GM18858 (cell line): ENCODE measurements around the gene PNKP.

Experiments
- ATAC-seq: cut with Tn5 transposase; IDR thresholded peaks from one replicate; pipeline ENCODE4 v1.9.1; 2021; ENCODE audit not compliant: unreplicated experiment

The PNKP gene

DNA sequence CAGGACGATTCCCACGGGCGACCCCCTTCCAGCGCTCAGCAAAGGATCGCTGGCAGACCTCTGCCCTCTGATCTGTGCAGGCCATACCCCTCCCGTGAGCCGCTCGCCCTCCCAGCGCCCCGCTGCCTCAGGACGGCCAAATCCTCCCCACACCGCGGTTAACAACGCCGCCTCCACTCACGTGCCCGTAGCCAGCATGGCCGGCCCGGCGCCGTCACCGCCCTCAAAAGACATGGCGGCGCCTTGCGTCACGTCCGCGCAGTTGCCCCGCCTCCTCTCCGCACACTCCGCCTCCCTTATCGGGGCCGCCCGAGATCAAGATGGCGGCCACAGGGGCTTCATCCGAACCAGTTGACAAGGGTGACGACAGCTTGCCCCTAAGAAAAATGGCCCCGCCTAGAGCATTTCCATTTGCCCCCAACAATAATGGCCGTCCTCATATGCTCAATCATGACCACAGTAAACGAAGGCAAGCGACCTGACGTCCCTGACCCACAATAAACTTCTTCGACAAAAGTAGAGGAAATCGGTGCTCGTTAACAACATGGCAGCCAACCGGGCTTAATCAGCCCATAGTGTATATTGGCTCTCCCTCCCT, 9.1 kb upstream of the PNKP start:
- ATAC-seq, result peak; percentile 39

DNA sequence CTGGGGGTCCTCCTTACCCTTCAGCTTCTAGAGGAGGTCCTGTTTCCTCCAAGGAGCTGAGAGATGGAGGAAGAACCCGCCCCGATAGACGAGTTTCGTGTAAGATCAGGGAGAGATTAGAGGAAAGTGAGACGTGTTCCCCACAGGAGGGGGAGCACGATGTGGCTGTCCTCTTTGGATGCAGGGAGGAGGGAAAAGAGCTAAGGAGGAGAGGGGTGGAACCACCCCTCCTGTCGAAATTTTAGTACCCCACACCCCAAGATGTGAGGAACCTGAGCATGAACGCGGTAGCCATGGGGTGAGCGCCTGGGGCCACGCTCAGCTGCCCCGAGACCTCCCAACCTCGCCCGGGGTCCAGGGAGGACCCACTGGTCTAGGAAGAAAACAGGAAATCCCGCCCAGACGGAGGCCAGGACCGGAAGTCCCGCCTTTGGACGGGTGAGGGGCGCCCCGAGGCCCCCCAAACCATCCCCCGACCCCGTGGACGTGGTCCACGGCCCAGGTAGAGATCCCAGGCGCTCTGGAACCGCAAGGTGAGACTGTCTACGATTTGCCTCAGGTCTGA, 8.6 kb upstream of the PNKP start:
- ATAC-seq, result no peak

DNA sequence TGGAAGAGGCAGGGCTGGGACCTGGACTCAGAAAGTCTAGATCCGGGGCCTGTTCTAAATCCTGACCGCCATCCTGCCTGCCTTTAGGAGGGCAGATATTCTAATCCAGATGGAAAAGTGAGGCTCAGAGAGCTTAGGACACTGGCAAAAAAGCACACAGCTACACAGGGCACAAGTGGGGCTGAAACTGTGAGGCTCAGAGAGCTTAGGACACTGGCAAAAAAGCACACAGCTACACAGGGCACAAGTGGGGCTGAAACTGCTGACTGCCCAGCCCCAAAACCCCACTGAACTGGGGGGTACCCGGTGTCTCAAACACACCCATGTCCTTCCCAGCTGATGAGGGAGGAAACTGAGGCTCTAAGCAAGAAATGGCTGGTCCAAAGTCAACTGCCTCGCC, 7.8 kb upstream of the PNKP start:
- ATAC-seq, result no peak

DNA sequence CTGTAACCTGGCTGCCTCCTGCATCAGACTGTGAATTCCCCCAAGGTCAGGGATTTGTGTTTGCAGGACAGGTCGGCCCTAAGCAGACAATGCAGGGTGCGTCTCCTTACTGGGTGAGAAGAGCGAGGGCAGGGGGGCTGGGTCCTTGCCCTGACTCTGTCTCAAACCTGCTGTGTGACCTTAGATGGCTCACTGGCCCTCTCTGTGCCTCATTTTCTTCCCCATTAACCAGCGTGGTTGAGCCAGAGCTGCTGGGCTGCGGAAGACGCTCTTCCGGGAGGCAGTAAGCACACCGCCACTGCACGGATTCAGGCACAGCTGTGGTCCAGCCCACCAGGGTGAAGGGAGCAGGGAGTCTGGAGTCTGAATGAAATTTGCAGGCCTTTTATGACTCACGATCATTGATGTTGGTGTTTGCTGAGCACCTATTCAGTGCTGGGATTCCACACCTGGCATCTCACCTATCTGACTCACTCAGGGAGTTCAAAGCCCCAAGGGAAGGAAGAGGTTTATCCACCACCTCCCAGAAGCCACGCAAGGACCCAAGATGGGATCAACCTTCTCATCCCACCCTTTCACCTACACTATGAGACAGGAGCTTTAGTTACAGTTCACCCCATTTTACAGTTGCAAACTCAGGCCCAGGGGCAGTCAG, 7.3 kb upstream of the PNKP start:
- ATAC-seq, result no peak

DNA sequence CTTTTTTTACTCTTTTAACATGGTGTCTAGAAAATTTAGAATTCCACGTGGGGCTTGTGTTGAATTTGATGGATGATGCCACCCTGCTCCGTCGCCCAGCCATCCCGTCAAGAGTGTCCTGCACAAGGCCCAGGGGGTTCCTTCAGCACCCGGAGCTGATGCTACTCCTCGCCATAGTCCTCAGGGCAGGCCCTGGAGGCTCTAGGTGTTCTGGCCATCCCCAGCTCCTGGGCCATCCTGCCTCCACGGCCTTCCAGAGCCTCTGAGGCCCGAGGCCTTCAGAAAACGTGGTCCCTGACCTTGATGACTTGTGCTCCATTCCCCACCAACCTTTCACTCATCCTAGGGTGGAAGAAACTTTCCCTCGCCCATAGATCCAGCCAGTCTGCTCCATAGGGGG, 6.5 kb upstream of the PNKP start:
- ATAC-seq, result no peak

- ATAC-seq, result no peak
Observed at GRCh38 chr19:49873129-49873521, 5.7 kb upstream of the PNKP start.

GRCh38 chr19:49872245-49873128, 5.1 kb upstream of the PNKP start:
- no peak for ATAC-seq

DNA sequence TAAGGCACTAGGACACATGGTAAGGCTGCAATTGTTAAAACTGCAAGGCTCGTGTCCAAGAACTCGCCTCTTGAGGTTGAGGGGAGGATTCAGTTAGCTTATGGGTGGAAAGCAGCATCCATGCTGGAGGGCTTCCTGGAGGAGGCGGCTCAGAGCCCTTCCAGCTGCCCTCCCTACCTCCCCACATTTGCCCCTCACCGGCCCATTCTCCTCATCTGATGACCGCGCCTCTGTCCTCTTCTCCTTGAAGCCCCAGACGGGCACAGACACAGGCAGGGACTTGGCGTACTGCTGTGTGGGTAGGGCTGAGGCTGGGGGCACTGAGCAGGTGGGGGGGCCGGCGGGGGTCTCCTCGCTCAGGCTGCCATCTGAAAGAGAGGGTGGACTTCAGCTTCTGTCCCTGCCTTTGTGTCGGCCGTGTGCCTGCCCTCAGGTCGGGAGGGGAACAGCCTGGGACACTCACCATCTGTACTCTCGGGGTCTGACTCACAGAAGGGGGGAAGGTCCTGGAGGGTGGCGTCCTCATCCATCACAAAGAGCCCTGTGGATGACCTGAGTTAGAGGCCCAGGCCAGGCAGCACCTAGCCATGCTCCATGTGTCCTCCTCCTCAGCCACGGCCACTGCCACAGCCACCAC, 4.1 kb upstream of the PNKP start:
- ATAC-seq, result no peak

DNA sequence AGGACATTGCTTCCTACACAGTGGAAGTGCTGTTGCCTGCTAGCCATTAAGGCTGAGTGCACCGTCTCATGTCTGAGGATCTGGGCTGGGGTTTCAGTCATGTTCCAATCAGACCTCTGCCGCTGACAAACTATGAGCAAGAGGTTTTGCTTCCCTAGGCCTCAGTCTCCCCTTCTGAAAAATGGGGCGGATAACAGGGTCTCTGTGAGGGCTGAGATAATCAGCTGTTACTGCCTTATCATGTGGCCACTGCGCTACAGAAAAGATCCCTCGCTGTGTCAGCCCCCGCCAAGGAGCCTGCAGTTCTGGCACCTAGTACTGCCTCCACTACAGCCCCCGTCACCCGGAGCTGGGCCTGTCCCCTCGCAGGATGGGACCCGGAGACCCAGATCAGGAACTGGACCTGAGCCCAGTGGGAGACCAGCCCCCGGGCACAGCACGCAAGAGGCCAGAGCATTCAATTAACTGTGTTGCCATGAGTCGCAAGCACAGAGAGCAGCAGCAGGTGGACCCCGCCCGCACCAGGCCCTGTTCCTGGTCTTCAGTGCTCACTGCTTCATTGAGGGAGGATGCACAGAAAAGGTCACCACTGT, 3.0 kb upstream of the PNKP start:
- no peak for ATAC-seq

DNA sequence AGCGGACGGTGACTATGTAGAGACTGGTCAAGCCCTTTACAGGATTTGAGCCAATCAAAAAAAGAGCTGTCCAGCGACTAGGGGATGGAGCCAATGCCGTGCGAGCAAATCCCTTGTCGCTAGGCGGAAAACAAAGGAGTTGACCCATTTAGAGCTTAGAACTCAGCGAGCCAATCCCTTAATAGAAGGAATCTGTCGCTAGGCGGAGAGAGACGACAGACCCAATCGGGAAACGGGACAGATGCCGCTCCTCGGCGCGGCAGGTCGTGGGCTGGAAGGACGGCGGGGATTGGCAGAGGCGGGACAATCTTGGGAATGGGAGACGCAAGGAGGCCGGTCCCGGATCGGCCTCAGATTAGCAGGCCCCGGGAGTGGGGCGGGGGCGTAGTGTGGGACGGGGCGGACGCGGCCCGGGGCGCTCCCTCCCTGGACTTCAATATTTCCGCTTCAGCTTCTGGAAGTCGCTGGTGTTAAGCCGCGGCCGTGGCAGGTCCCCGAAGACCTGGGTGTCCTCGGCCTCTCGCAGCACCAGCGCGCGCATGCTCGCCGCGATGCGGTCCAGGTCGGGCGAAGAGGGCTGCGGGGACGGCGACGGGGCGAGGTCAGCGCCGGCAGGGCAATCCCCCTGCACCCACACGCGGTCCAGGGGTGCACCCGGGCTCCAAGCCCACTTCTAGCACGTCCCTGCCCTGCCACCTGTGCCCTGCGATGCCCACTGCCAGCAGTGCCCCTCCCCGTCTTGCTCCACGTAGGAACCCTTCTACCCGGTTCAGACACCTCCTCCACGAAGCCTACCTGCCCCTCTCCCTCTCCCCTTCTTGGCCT, 2.3 kb upstream of the PNKP start:
- ATAC-seq, result peak; percentile 60

- ATAC-seq, result peak; percentile 2
Observed at GRCh38 chr19:49869009-49869483, 1.7 kb upstream of the PNKP start.

GRCh38 chr19:49864890-49865289, 2.5 kb downstream of the PNKP start:
- no peak for ATAC-seq

- no peak for ATAC-seq
Observed at GRCh38 chr19:49863935-49864320, 3.4 kb downstream of the PNKP start.

GRCh38 chr19:49863254-49863934, 4.0 kb downstream of the PNKP start:
- no peak for ATAC-seq

DNA sequence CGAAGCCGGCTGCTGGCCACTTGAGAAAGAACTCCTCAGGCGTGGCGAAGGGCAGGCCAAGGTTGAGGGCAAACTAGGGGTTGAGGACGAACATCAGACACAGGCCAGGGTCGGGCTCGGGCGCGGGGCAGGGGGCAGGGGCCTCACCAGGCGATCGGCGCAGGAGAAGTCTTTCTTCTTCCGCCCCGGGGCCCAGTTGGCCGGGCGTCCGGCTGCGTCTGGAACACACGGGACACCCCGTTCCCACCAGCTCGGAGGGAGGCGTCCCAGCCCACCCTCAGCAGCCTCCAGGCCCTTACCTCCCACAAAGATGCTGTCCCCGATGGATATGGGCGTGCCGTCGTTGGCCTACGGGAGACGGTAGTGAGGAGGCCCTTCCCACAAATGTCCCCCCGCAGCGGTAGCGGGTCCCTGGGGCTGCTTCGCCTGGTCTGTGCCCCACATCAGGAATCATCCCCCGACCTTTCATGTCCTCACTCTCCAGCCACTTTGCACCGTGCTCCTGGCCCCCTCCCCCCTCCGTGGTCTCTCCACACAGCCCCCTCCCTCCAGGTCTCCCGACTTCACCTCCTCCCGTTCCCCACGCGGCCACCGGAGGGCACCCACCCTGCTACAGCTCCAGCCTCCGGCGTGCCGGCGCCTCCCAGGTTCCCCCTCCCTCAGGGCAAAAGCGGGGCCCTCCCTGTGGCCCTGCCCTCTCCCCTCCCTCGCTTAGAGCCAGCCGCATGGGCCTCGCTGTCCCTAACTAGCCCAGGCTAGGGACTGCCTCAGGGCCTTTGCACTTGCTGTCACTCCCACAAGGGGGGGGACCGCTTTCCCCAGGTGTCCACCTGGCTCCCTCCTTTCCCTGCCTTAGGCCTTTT, 4.8 kb downstream of the PNKP start:
- ATAC-seq, result no peak

DNA sequence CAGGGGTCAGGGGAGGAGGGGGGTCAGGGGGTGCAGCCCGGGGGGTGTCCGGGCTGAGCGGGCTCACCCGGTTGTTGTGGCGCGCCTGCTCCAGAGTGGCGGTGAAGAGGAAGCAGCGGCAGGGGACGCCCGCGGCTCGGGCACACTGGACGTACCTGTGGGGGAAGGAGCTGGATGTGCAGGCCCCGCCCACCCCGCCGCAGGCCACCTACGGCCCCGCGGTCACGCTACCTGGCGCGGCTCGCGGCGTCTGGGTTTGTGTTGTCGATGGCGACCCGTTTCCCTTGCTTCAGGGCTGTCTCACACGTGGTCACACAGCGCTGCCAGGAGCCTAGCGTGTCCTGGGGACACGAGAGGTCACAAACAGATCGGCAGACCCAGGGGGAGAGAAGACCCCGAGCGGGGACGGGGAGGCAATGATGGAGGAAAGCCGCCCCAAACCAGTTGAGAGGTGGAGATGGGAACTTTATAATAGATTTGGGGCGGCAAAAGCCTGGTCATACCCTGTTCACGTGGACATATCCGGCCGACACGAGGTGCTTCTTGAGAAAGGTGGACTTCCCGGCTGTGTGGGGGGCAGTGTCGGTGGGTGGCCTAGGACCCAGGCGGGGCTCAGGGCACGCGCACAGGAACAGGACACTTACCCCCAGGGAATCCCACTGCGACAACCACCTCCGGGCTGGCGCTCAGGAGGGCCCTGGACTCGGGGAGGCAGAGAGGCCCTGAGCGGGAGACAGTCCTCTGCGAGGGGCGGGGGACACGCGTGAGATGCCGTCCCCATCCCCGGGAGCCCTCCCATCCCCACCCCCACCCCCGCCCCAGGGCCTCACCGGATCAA, 5.6 kb downstream of the PNKP start:
- no peak for ATAC-seq

GRCh38 chr19:49861107-49861506, 6.3 kb downstream of the PNKP start:
- no peak for ATAC-seq
